Measurements from ENCODE around the gene FERMT3. TPM values are rescaled to one million over a fixed set of nuclear protein-coding genes. Genes with fewer than 3 reads are reported as not detected.

The FERMT3 gene
- total RNA-seq, 4 donors from 2014 or later, result 15.1 to 94.1 (median 23.2) TPM

GRCh38 chr11:64186492-64187165, 19.9 kb upstream of the FERMT3 start:
- Histone ChIP-seq H3K36me3 (peaks cover 0 to 7% (median 0%) of the 10 kb centered on the region in 3 donors), H3K4me3 (no peak overlapping the region), H3K4me1 (peaks cover 0 to 26% (median 4%) of the 10 kb centered on the region in 4 donors), H3K9me3 (no peaks in the 10 kb centered on the region), H3K27me3 (no peaks in the 10 kb centered on the region), H3K27ac (peak overlapping the region in 2 of 4 donors; percentile 90 to 93)
- no peak for DNase-seq
- TF ChIP-seq, protein P1, sequence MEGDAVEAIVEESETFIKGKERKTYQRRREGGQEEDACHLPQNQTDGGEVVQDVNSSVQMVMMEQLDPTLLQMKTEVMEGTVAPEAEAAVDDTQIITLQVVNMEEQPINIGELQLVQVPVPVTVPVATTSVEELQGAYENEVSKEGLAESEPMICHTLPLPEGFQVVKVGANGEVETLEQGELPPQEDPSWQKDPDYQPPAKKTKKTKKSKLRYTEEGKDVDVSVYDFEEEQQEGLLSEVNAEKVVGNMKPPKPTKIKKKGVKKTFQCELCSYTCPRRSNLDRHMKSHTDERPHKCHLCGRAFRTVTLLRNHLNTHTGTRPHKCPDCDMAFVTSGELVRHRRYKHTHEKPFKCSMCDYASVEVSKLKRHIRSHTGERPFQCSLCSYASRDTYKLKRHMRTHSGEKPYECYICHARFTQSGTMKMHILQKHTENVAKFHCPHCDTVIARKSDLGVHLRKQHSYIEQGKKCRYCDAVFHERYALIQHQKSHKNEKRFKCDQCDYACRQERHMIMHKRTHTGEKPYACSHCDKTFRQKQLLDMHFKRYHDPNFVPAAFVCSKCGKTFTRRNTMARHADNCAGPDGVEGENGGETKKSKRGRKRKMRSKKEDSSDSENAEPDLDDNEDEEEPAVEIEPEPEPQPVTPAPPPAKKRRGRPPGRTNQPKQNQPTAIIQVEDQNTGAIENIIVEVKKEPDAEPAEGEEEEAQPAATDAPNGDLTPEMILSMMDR (IDR thresholded peaks at IDR 0.05), result no peak
- no peak for TF ChIP-seq POLR2A (IDR thresholded peaks at IDR 0.05)

- peaks cover 0 to 58% (median 9%) of the 10 kb centered on the region in 3 donors for H3K36me3 ChIP-seq
- TF ChIP-seq, protein P1 (IDR thresholded peaks at IDR 0.05), result no peak
- TF ChIP-seq POLR2A (IDR thresholded peaks at IDR 0.05), result no peak
- no peak for DNase-seq
Measured at GRCh38 chr11:64192434-64192833, 14.1 kb upstream of the FERMT3 start.

GRCh38 chr11:64196626-64197025, 9.9 kb upstream of the FERMT3 start:
- no peaks in the 10 kb centered on the region for H3K27me3 ChIP-seq
- no peaks in the 10 kb centered on the region for H3K4me1 ChIP-seq
- no peak overlapping the region for H3K27ac ChIP-seq
- H3K9me3 ChIP-seq, result no peaks in the 10 kb centered on the region
- no peak overlapping the region for H3K4me3 ChIP-seq
- TF ChIP-seq, protein P1 (IDR thresholded peaks at IDR 0.05), result no peak
- TF ChIP-seq POLR2A (IDR thresholded peaks at IDR 0.05), result no peak
- DNase-seq, result no peak
- peaks cover 0 to 93% (median 9%) of the 10 kb centered on the region in 3 donors for H3K36me3 ChIP-seq

More at GRCh38 chr11:64192434-64192833, 14.1 kb upstream of the FERMT3 start:
- Histone ChIP-seq H3K4me3 (no peak overlapping the region), H3K9me3 (no peaks in the 10 kb centered on the region), H3K27me3 (no peaks in the 10 kb centered on the region), H3K27ac (no peak overlapping the region), H3K4me1 (no peaks in the 10 kb centered on the region)

GRCh38 chr11:64198511-64198910, 8.0 kb upstream of the FERMT3 start:
- Histone ChIP-seq H3K4me3 (no peak overlapping the region), H3K9me3 (no peaks in the 10 kb centered on the region), H3K4me1 (no peaks in the 10 kb centered on the region), H3K27me3 (no peaks in the 10 kb centered on the region), H3K36me3 (peaks cover 3 to 100% (median 9%) of the 10 kb centered on the region in 3 donors), H3K27ac (no peak overlapping the region)
- no peak for DNase-seq
- no peak for TF ChIP-seq POLR2A (IDR thresholded peaks at IDR 0.05)
- TF ChIP-seq, protein P1 (IDR thresholded peaks at IDR 0.05), result no peak

DNA sequence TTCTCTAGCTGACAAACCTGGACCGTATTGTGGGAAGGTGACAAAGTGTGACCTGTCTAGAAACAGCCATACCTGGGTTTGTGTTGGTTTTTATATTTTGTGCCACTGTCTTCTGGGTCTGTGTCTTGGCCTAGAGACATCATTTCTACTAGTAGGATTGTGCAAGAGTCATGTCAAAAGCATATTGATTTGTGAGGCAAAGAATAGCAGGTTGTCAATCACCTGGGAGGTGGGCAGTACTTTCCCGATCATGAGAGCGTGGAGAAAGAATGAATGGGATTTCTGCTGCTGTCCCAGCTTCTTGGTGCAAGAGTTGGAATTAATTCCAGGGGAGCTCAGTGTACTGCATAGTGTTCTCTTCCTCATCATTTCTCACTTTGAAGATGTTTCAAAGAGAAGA, 5.0 kb upstream of the FERMT3 start:
- Histone ChIP-seq H3K4me3 (no peak overlapping the region), H3K4me1 (peaks cover 0 to 26% (median 14%) of the 10 kb centered on the region in 4 donors), H3K36me3 (peaks cover 0 to 78% (median 3%) of the 10 kb centered on the region in 3 donors), H3K27me3 (no peaks in the 10 kb centered on the region), H3K27ac (no peak overlapping the region), H3K9me3 (no peaks in the 10 kb centered on the region)
- DNase-seq, result no peak
- TF ChIP-seq, protein P1 (IDR thresholded peaks at IDR 0.05), result no peak
- no peak for TF ChIP-seq POLR2A (IDR thresholded peaks at IDR 0.05)

Data from Peyer's patch (tissue), 4 donors.